HL-60/S4 treated with retinoic acid at 250 ng/mL for 4 days and 3 days (cell line): ENCODE data around the gene PHACTR4.
"Not testable (repeated sequence)": the region's sequence is repeated elsewhere in the genome, so short reads cannot be mapped to it uniquely, and the experiment has no call there.

Source experiments
- in situ Hi-C: fragments of 300-500 bp; cut with MboI; formaldehyde crosslinking; loops from 2 replicates; pipeline ENCODE4 v1.7.0; 2022; ENCODE audit warnings: low sequenced_read_pairs

The PHACTR4 gene

DNA sequence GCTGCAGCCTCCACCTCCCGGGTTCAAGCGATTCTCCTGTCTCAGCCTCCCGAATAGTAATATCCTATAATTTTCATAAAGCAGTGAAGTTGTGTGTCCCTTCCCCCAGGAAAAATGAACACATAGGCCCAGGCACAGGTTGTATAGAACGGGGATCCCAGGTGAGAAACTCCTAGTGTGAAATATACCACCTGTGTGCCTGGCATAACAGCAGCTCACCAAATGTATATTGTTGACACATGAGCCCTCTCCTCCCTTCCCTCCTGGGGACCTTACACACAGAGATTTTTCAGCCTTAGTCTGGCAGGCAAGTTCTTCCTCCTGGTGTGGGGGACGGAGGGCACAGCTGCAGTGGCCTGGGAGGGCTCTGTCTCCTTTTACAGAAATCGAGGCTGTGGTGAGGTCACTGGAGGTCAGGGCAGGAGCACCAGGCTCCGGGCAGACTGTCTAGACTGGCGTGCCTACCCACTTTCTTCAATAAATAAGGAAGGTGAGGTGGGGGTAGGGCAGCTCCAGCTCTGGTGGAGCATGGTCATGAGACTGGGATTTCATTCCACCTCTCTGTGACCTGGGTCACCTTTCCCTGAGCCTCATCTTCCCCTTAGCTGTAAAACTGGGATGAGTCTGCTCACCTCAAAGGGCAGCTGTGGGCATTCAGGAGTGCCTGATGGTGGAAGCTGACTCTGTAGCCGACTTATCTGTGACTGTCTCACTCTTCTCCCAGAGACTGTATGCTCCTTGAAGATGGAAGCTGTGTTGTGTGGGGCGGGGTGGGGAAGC is 150.6 kb downstream of the PHACTR4 start:
- in situ Hi-C loops = no loop called here

DNA sequence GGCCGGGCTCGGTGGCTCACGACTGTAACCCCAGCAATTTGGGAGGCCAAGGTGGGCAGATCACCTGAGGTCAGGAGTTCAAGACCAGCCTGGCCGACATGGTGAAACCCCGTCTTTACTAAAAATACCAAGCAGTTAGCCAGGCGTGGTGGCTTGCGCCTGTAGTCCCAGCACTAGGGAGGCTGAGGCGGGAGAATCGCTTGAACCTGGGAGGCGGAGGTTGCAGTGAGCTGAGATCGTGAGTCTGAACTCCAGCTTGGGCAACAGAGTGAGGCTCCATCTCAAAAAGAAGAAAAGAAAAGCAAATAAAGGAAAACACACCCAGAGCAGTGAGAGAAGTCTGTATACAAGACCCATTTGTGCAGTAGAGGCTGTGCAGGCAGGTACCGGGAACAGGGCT is 151.3 kb downstream of the PHACTR4 start:
- in situ Hi-C loops = not testable (repeated sequence)

DNA sequence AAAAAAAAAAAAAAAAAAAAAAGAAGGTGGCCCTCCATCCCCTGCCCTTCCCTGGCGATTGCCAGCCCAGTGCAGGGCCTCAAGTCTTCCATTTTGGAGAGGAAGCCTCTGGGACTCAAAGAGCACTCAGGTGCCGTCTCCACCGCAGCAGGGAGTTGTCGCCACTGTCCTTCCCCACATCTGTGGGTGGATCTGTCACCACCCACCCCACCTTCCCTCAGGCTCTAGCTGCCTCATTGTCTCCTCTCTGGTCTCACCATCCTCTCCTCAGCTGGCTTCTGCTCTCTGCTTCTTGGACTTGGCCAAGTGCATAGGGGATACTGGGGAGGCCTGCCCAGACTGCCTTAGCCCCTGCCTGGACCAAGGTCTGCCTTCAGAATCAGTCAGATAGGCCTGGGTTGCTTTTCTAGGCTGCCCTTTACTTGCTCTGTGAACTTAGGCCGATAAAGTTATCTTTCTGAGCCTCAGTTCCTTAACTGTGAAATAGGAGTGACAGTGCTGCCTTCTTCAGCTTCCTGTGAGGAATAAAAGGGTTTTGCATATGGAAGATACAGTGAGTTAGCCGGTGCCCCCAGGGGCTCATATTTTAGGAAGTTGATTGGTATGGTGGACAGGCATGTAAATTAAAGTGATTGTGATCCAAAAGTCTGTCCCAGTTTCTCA is 152.1 kb downstream of the PHACTR4 start:
- in situ Hi-C loops = no loop called here

DNA sequence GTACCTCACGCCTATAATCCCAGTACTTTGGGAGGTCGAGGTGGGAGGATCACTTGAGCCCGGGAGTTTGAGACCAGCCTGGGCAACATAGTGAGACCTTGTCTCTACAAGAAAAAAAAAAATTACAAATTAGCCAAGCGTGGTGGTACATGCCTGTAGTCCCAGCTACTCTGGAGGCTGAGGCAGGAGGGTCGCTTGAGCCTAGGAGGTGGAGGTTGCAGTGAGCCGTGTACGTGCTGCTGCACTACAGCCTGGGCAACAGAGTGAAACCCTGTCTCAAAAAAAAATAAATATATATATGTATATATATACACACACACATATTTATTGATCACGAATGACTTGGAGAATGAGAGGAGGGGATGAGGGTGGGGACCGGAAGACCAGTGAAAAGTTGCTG is 153.0 kb downstream of the PHACTR4 start:
- in situ Hi-C loops = not testable (repeated sequence)

DNA sequence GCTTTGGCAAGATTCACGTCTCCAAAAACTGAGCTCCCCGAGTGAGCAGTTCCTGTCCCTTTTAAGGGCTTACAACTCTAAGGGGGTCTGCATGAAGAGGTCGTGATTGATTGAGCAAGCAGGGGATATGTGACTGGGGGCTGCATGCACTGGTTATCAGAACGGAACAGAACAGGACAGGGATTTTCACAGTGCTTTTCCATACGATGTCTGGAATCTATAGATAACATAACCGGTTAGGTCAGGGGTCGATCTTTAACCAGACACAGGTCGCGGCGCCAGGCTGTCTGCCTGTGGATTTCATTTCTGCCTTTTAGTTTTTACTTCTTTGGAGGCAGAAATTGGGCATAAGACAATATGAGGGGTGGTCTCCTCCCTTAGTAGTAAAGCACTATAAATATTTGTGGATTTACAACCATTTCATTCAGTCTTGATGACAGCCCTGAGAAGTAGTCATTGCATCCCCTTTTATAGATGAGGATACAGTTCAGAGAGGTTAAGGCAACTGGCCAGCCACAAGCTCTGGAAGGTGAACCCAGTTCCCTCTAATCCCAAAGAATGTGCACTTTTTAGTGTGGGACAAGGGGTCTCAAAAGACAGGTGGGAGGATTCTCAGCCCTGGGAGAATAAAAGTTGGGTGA is 155.6 kb downstream of the PHACTR4 start:
- in situ Hi-C loops = not testable (repeated sequence)

DNA sequence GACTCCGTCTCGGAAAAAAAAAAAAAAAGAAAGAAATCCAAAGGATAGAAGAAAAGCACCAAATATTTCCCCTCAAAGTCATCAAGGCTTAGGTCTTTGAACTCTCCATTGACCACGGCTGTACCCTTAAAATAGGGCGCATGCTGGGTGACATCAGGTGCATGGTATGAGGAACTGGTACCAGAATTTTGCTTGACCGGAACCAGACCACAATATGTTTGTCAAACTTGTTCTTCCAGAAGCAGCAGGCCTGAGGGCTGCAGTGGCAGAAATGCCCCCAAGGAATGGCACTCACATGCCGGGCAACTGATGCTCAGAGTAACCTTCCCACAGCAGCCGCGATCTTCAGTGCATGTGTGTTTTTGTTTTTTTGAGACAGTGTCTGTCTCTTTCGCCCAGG is 157.3 kb downstream of the PHACTR4 start:
- in situ Hi-C loops = no loop called here

DNA sequence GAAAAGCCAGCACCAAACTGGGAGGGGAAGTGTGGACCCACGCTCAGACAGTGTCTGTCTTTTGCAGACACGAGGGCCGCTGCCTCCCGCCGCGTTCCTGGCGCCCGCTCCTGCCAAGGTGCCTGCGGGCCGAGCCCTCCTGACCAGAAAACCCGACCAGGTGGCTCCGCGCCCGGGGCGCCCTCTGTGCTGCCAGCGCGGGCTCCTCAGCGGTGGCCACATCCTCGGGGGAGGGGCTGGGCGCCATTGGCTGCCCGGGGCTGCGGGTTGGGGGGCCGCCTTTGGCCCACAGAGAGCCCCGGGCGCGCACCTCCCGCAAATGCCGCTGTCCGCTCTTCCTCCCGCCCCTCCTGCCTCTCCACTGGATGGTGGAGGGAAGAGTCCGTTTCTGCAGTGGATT is 160.9 kb downstream of the PHACTR4 start:
- in situ Hi-C loops = no loop called here

DNA sequence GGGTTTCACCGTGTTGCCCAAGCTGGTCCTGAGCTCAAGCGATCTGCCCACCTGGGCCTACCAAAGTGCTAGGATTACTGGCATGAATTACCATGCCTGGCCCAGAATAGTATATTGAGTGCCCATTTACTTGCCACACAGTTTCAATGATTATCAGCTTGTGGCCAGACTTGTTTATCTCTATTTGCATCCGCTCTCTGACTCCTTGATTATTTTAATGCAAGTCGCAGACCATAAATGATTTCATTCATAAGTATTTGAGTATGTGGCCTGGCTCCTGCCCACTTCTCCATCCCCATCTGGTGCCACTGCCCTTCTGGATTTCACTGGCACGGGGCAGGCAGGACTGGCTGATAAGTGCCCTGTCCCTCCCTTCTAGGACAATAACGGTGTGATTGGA is 165.1 kb downstream of the PHACTR4 start:
- in situ Hi-C loops = no loop called here

DNA sequence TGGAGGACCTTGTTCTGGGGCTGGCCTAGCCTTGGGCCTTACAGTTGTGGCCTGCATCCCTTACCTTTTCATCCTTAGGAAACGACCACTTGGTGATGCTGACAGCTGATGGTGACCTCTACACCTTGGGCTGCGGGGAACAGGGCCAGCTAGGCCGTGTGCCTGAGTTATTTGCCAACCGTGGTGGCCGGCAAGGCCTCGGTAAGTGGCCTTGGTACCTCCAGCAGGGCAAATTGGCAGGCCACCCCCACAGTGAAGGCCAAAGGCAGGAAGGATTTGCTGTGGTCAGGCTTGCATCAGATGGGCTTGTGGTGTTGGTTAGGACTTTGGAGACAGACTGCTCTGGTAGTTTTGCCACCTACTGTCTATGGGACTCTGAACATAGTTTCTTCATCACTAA is 165.6 kb downstream of the PHACTR4 start:
- in situ Hi-C loops = no loop called here

DNA sequence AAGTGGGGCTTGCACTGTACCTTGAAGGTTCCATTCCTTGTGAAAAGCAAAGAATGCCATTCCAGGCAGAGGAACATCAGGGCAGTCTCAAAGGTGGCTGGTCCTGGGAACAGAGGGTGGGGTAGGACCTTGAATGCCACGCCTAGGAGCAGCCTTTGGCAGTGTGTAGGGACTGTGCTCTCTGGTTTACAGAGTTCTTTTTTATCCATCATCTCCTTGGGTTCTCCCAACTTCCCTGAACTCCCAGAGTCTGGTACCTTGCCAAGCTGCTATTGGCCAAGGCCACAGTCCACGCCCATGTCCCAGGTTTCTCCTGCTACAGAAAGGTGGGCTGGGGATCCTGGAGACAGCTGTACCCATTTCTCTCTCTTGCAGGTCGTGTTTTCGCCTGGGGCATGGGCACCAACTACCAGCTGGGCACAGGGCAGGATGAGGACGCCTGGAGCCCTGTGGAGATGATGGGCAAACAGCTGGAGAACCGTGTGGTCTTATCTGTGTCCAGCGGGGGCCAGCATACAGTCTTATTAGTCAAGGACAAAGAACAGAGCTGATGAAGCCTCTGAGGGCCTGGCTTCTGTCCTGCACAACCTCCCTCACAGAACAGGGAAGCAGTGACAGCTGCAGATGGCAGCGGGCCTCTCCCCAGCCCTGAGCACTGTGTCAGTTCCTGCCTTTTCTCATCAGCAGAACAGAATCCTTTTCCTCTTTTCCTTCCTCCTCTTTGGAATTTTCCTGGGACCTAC is 168.1 kb downstream of the PHACTR4 start:
- in situ Hi-C loops = no loop called here

DNA sequence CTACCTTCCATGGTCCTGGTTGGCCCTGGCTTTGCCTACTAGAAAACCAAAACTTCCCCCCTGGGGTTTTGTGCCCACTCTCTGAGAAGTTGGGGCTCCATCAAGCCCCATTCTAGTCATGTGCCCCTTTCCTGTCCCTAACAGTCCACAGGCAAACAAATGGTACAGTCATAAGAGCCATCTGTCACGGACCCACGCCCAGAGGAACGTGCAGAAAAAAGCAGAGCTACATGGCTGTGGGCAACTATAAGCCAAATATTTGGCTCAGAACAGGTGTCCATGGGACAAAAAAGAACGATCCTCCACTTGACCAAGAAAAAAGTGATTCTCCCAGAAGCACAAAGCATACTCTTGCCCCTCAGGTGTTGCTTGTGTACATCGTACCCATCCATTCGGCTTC is 168.7 kb downstream of the PHACTR4 start:
- in situ Hi-C loops = no loop called here

DNA sequence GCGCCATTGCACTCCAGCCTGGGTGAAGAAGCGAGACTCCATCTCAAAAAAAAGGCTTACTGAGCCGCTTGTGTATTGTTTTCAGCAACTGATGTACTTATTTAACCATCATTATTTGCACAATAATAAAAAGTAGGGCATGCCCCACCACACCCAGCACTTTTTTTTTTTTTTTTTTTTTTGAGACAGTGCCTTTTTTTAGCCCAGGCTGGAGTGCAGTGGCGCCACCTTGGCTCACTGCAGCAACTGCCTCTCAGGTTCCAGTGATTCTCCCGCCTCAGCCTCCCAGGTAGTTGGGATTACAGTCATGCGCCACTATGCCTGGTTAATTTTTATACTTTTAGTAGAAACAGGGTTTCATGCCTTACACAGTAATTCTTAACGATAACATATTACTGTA is 171.1 kb downstream of the PHACTR4 start:
- in situ Hi-C loops = no loop called here

DNA sequence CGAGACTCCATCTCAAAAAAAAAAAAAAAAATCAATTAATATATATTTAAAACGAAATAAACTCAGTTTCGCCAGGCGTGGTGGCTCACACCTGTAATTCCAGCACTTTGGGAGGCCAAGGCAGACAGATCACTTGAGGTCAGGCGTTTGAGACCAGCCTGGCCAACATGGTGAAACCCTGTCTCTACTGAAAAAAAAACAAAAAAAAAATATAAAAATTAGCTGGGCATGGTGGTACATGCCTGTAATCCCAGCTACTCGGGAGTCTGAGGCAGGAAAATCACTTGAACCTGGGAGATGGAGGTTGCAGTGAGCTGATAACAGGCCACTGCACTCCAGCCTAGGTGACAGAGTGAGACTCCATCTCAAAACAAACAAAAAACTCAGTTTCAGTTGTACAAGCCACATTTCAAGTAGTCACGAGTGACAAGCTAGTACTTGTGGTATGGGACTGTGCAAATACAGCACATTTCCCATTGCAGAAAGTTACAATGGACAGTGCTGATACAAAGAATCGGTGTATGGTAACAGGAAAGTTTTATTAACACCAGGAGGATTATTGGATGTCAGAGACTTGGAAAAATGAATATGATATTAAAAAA is 172.0 kb downstream of the PHACTR4 start:
- in situ Hi-C loops = not testable (repeated sequence)

DNA sequence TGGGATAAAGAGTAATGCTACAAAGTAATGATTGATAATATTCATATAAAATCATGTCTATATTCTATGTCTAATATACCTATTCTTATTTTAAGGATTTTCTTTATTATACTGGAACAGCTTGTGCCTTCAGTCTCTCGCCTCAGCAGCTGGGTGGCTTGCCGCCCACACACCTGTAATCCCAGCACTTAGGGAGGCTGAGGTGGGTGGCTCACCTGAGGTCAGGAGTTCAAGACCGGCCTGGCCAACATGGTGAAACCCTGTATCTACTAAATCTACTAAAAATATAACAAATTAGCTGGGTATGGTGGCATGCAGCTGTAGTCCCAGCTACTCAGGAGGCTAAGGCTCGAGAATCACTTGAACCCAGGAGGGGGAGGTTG is 175.7 kb downstream of the PHACTR4 start:
- in situ Hi-C loops = no loop called here

DNA sequence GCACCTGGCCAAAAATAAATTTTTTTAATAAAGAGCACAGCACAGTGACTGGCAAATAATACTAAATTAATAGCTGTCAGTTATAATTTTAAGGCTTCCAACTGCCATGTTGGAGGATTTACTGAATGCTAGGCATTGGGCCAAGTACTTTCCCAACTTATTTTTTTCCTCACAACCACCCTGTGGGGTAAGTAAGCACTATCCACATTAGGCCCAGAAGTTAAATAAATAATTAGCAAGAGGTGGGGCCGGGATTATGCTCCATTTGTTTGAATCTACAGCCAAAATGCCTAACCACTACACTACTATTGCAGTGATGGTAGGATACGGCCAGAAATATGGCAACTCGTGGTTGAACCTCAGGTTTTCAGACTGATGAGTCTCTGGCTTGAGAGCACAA is 178.8 kb downstream of the PHACTR4 start:
- in situ Hi-C loops = no loop called here
